ENCODE results near the gene KCNH8.

Gene KCNH8

DNA sequence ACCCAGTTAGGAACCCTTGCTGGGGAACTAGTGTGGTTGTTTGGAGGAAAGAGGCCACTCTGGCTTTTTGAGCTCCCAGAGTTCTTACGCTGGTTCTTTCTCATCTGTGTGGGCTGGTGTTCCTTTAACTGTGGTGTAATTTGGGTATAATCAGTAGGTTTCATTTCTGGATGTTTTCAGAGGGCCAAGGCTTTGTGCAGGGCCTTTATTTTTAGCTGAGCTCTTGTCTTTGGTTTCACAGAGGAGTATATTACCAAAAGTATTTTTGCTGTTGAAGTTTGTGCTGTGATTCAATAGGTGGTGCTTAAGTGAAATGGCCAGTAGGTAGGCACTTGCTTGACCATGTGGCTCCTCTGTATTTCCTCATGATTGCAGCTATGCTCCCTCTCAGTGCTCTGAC, 357.9 kb downstream of the KCNH8 start:
- no peak for DNase-seq

DNA sequence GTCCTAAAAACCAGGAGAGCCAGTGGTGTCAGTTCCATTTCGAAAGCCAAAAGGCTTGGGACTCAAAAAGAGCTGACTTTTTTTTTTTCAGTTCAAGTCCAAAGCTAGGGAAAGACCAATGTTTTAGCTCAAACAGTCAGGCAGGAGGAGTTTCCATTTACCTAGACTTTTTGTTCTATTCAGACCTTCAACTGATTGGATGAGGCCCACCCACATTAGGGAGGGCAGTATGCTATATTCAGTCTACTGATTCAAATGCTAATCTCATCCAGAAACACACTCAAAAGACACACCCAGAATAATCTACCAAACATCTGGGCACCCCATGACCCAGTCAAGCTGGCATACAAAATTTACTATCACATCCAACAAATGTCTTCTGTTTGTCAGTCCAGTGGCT, 374.0 kb downstream of the KCNH8 start:
- no peak for DNase-seq

- no peak for DNase-seq
Observed at GRCh38 chr3:19526071-19526470, 377.8 kb downstream of the KCNH8 start.

DNA sequence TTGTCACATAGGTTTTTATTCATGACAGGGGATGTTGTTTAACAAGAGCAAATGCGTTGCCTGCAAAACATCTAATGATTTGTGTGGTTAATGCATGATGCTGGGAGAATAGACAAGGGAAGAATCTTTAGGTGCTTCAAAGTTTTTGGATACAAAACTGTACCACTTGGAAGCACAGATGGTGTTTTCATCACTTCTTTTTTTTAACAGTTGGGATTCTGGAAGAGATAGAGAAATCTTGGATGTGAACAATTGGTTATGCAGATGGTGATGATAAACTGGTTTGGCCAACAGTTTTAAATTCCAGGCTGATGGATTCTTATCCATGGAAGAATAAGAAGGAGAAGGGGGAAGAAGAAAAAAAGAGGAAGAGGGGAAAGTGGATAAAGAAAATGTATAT, 379.4 kb downstream of the KCNH8 start:
- DNase-seq, result no peak

DNA sequence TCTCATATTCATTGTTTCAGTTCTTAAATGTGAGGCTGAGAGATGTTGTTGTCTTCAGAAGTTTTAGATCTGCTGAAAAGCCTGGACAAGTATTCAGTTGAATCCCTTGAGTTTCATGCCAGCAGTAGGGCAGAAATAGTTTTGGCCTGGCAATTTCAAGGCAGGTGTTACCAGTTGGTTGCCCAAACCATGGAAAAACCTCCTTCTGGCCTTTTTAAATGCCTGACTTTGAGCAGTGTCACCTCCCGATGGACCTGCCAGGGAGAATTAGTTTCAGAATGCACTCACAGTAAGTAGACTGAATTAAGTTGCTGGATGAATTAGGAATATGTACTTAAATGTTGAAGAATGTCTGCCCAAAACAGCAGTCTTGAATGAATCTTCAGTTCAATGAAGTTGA, 383.1 kb downstream of the KCNH8 start:
- no peak for DNase-seq

DNA sequence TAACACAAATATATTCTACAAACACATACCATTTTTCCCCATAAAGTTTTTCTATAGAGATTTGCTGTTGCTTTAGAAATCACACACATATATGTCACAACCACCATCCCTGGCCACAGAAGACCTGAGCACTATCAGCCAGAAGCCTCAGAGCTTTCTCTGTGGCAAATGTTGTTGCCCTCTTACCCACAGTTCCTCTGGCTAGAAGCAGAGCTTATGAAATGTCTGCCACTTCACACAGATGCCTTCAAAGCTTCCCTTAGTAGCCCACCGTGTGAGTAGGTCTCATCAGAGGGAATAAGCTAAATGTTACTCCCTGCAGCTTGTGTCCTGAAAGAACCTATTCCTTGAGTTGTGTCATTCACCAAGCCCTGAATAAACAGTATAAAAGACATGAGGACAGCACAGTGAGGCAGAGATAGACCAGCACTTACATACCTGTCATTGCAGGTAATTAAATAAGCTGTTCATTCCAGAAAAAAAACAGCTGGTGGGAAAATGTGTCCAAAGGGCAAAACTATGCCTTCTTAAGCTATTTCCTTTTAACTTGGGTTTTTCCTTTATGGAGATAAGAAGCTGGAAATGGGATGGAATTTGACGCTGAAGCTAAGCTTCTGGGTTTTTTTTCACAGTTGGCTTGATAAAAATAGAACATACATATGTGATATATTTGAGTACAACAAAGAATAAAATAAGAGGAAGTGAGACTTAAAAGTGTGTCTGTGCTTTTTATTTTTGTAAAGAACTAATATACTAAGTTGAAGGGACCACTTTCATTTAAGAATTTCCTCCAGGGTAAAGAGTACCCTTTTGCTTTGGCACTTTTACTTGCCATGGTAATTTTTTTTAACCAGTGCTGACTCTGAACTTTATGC, 391.4 kb downstream of the KCNH8 start:
- no peak for DNase-seq

GRCh38 chr3:19540464-19540863, 392.2 kb downstream of the KCNH8 start:
- no peak for DNase-seq

DNA sequence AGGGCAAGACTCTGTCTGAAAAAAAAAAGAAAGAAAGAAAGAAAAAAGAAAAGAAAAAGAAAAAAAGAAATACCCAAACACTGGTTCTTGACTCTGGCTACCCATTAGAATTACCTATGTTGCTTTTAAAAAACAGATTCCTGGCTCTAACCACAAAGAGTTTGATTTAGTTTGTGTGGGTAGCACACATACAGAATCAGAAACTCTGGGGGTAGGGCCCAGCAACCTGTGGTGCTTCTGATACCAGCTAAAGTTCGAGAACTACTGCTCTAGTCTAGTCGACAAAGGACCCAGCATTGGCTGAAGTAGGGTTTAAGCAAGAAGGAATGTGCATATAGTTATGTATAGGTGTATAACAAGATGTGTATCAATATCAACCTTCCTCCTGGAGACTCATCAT, 393.0 kb downstream of the KCNH8 start:
- DNase-seq, result no peak

- peak; percentile 19 to 61 for DNase-seq
Observed at GRCh38 chr3:19543212-19543841, 395.0 kb downstream of the KCNH8 start.

GRCh38 chr3:19547665-19548464, 399.6 kb downstream of the KCNH8 start:
- no peak for DNase-seq

DNA sequence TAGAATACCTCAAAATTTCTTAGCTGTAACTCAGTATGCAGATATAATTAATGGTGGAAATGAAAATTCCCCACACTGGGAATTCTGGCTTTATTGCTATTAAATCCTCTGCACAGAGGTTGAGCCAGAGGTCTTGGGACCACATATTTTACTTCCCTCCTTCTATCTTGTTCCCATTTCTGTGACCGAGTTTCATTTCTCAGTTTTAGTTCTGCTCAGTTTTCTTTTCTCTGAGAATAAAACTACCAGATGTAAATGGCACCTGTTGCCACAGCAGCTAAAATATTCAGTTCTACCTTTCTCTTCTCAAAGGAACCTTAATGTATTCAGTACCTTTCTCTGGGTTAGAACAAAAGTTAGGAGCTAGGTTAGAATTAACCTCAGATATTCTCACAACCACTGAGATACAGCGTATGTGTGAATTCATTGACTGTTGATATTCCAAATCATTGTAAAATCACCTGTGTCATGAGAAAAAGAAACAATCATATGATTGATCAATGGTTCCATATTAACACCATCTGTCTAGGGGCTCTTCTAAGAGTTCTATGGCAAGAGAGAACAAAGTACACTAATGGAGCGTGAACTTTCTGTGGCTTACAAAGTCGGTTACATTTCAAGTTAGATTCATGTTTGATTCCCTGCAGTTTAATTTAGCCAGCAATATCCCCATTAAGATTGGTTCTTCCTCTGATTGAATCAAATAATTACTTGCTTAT, 411.6 kb downstream of the KCNH8 start:
- no peak for DNase-seq

- no peak for DNase-seq
Observed at GRCh38 chr3:19573644-19574043, 425.3 kb downstream of the KCNH8 start.

DNA sequence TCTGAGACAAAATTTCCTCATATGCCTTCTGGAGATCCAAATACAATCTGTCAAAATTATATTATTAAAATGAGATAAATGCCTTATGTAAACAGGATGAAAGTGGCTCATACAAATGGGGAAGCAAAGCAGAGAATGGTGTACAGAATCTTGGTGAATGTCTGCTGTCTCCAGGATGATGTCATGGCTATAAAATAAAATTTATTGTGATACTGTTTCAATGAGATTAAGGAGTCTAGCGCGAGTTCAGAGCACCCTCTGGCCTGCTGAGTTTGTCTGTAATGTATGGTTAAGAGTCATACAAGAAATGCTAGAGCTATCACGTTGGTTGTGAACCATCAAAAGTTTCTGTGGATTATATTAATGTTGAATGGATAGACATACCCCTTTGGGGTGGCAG, 426.0 kb downstream of the KCNH8 start:
- no peak for DNase-seq

- DNase-seq, result no peak
Observed at GRCh38 chr3:19576343-19576742, 428.0 kb downstream of the KCNH8 start.

Measured in NCI-H526 (cell line).